ENCODE results near the gene LAMA3.

The LAMA3 gene

GRCh38 chr18:23851470-23852002, 162.3 kb downstream of the LAMA3 start:
- no peak for DNase-seq (ENCODE audit: low spot score)

DNA sequence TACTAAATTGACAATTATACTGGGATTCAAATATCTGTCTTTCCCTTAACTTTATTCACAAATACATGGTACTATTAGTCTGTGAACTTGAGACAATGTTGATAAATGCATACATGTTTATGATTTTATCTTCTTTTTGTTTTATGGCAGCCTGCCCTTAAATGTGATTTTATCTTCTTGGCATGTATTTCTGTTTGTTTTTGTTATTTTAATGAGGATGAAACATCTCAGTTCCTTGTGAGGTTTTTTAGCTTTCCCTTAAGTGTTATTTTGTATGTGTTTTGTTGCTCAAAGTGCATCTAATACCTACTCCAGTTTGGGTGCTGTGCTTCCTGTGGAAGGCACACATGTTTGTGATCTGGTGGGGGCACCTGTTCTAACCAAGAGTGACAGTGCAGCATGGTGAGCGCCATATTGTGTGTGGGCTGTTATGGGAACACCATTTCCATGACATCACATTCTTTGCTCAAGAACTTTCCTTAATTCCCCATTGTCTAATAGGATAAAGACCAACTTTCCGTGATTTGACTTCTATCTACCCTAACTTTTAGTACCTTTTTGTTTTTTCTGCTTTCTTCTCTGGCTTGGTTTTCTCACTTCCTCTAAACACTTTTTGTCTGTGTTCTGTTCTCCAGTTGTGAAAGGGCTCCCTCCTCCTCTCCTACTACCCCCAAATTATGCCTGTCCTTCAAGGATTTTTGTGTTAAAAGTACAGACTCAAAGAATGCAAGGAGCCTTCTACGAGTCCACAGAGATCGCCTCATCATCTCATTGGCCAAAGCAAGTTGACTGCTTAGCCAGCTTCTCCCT, 163.2 kb downstream of the LAMA3 start:
- no peak for DNase-seq (ENCODE audit: low spot score)

- DNase-seq (ENCODE audit: low spot score) = no peak
These were observed 164.4 kb downstream of the LAMA3 start for GRCh38 chr18:23853448-23854195.

- DNase-seq (ENCODE audit: low spot score) = no peak
These were observed 166.5 kb downstream of the LAMA3 start for GRCh38 chr18:23855721-23856120.

DNA sequence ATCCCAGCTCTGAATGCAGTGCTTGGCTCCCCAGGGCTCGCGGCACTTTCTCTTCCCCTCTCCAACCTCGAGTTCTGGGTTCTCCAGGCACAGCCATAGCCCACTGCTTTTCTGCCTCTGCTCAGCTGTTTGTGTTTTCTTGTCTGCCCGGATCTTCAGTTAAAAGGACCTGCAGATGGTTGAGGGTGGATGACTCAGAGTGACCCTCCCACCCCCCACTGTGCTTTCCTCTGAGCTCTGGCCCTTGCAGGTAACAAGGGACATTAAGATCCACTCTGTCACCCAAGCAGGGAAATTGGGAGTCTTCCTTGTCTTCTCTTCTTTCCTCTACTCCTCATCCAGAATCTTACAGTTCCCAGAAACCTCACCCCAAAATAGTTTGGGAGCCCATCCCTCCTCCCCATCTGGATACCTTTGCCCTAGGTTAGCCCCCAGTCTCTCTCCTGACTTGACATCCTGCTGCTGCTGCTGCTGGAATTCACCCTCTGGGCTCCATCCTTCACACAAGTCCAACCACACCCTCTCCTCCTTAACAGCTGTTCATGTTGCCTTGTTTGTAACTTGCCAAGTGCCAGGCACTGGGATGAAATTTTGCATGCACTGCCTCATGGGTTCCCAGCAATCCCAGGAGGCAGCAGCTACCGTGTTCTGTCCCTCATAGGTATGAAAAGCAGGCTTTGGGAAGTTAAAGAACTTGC, 167.4 kb downstream of the LAMA3 start:
- no peak for DNase-seq (ENCODE audit: low spot score)

- DNase-seq (ENCODE audit: low spot score) = no peak
These were observed 167.9 kb downstream of the LAMA3 start for GRCh38 chr18:23857164-23857552.

- DNase-seq (ENCODE audit: low spot score) = no peak
These were observed 168.5 kb downstream of the LAMA3 start for GRCh38 chr18:23857756-23858155.

GRCh38 chr18:23859466-23860336, 170.4 kb downstream of the LAMA3 start:
- DNase-seq (ENCODE audit: low spot score) = no peak

- no peak for DNase-seq (ENCODE audit: low spot score)
These were observed 172.1 kb downstream of the LAMA3 start for GRCh38 chr18:23861326-23861725.

DNA sequence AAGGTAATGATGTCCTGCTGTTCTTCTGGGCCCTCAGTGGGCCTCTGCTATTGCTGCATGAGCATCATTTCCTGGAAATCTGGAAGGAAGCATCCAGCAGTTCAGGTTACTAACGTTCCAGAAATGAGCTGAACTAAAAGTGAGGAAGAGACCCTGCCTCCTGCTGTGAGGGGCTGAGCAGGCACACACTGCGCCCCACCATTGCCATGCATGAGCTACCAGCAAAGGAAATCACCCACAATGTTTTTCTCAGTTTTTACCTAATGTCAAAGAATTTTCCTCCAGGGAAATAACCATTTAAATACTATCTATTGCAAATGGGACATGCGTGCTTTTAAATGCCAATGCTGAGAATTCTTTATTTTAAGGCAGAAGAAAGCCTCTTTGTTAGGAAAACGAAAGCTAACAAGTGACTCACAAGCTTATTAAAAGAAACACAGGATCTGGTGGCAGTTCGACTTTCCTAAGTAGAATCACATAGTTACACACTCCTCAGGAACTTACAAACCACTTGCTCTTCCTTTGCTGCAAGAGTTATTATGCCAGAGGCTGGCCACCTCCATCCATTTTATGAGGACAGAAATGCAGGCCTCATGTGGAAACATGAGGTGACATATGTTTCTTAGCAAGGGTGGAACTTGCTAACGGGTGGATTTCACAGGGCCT, 172.7 kb downstream of the LAMA3 start:
- DNase-seq (ENCODE audit: low spot score) = no peak

DNA sequence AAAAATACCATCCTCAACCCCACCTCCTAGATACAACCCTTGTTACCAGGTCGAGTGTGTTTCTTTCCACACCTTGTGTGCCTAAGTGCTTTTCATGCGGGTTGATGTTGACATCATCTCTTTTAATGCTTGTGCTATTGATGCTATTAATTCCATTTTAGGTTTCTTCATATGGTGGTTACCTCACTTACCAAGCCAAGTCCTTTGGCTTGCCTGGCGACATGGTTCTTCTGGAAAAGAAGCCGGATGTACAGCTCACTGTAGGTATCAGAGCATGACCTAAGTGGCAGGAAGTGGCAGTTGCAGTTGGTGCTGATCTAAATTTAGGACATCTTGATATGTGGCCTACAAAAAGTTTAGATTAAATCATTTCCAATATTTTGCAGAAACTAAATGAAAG, 175.4 kb downstream of the LAMA3 start:
- DNase-seq (ENCODE audit: low spot score) = no peak

DNA sequence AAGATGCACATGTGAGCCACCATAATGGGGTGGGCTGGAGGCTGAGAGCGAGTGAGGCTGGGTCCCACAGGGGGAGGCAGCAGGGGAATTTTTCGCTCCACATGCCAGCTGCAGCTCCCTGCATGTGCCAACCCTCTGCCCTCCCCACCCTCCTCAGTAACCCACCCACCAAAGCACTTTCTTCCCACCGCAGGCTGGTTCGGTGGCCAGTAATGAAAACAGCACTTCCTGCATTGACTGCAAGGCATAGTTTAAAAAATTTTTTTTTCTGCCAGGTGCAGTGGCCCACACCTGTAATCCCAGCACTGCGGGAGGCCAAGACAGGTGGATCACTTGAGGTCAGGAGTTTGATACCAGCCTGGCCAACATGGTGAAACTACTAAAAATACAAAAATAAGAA, 177.8 kb downstream of the LAMA3 start:
- DNase-seq (ENCODE audit: low spot score) = no peak

GRCh38 chr18:23868136-23868785, 179.0 kb downstream of the LAMA3 start:
- no peak for DNase-seq (ENCODE audit: low spot score)

DNA sequence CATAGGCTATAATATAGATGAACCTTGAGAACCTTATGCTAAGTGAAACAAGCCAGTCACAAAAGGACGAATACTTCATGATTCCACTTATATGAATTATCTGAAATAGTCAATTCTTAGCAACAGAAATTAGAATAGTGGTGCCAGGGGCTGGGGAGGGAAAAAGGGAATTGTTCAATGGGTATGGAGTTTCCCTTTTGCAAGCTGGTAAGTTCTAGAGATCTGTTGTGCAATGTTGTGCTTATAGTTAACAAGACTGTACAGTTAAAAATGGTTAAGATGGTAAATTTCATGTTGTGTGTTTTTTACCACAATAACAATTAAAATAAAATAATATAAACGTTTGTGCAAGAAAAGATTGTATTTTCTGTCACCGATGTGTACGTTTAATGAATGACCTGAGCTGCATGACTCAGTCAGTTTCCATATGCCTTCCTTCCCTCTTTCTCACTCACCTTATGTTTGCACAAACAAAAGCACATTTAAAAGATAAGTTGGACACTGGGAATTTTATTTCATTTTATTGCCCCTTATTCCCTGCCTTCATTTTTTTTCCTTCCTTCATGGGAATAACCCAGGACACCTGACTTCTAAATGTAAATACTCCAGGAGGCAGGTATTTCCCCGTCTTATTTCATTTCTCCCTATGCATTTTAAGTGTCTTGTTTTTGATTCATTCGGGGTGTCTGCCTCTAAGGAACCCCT, 181.6 kb downstream of the LAMA3 start:
- DNase-seq (ENCODE audit: low spot score) = no peak

- no peak for DNase-seq (ENCODE audit: low spot score)
These were observed 182.2 kb downstream of the LAMA3 start for GRCh38 chr18:23871410-23871809.

DNA sequence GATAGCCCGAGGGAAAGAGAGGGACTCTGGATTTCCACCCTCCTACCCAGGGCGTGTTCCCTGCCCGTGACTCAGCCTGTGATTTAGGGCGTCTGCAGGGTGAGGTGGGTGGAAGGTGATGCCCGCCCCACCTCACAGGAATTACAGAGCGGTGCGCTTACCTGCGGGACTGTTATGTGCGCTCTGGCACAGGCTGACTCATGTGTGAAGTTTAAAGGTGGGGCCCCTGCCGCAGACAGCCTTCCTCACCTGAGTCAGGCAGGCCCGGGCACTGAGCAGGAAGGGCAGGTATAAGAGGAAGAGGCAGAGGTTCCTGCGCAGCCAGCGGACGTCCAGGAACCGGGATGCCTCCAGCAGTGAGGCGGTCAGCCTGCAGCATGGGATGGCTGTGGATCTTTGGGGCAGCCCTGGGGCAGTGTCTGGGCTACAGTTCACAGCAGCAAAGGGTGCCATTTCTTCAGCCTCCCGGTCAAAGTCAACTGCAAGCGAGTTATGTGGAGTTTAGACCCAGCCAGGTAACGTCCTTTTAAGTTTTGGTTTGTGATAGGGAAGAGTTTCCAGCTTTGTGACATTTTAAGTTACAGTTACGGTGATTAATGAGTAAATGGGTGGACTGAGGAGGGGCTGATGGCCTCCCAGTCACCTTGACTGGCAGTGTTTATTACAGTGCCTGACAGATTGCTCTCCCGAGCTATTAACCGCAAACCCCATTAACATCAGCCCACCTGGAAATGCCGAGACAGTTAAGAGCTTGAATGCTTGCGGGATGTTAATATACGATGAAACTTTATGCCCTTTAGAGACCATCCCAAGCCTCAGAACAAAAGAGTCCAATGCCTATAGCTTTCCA, 183.7 kb downstream of the LAMA3 start:
- no peak for DNase-seq (ENCODE audit: low spot score)

DNA sequence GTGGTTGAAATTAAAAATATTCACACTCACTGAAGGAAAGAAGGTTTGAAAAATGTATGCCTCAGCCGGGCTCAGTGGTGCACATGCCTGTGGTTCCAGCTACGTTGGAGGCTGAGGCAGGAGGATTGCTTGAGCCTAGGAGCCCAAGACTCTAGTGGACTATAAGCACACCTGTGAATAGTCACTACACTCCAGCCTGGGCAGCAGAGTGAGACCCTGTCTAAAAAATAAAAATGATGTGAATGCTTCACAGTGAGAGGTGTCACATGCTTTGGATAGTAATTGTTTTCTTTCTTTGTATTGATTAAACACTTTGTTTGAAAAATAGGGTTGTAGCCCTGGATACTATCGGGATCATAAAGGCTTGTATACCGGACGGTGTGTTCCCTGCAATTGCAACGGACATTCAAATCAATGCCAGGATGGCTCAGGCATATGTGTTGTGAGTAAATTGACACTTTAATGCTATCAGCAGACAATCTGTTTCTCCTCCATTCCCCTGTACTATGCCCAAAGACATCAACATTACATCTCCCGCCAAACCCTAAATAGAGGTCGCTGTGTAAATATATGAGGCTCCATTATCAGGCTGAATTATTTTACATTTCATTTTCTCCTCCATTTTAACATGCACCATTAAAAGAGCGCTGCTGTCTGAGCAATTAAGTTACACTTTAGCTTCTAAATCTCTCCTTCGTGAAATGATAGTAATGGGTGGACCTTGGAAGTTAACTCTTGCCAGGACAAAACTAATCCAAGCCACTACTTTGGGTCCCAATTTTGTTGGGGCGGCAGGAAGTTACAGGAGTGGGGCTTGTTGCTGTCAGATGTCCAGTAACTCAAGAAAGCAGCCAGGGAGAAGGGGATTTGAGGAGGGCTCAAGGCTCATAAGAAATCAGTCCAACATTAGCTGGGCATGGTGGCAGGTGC, 187.0 kb downstream of the LAMA3 start:
- no peak for DNase-seq (ENCODE audit: low spot score)

- DNase-seq (ENCODE audit: low spot score) = no peak
These were observed 187.7 kb downstream of the LAMA3 start for GRCh38 chr18:23876921-23877320.
